K562 (cell line): ENCODE measurements around the gene CISD3. TPM values are rescaled to one million over a fixed set of nuclear protein-coding genes. Genes with fewer than 3 reads are reported as not detected.

Experiments used
- E4F1 ChIP-seq: fragments of 250-450 bp; sonication (Bioruptor Pico); IDR thresholded peaks from 2 replicates; pipeline ENCODE4 v1.5.0; 2021; ENCODE audit warnings: mild to moderate bottlenecking, borderline replicate concordance
- FOXK2 ChIP-seq, 2 experiments: fragments of 450-650 bp; IDR thresholded peaks in 1 of 2; conservative IDR thresholded peaks in 1 of 2; 2 replicates each; pipeline ENCODE4 v1.6.1; 2016; ENCODE audit warnings: low read depth in 2 of 2, mild to moderate bottlenecking in 1 of 2
- RBM25 ChIP-seq: fragments of 200-400 bp; formaldehyde crosslinking; IDR thresholded peaks from 2 replicates; pipeline ENCODE4 v1.6.1; 2018; ENCODE audit warnings: low read length, low read depth, moderate library complexity; ENCODE audit not compliant: severe bottlenecking
- REST ChIP-seq, 2 experiments: fragments of 450-650 bp; formaldehyde crosslinking in 1 of 2; IDR thresholded peaks; 2 replicates each; pipeline versions ENCODE4 v1.4.0 to v1.6.1; 2014 to 2020; ENCODE audit warnings: mild to moderate bottlenecking in 2 of 2, borderline replicate concordance in 1 of 2, low read depth in 1 of 2
- SMARCA5 ChIP-seq: fragments of 450-650 bp; IDR thresholded peaks from 2 replicates; pipeline ENCODE4 v1.6.1; 2016
- TSC22D4 ChIP-seq: fragments of 450-650 bp; IDR thresholded peaks from 2 replicates; pipeline ENCODE4 v1.6.1; 2016; ENCODE audit warnings: missing genetic modification characterization, missing biosample characterization, control low read depth
- U2AF1 ChIP-seq: fragments of 200-400 bp; formaldehyde crosslinking; optimal IDR thresholded peaks from 2 replicates; pipeline ENCODE3; 2017; ENCODE audit warnings: mild to moderate bottlenecking, low read depth, low read length, moderate library complexity
- ZBTB11 ChIP-seq, 3 experiments: fragments of 200-800 bp in 1 of 3; fragments of 250-450 bp in 1 of 3; fragments of 450-650 bp in 1 of 3; sonication (Bioruptor Pico) in 1 of 3; sonication (Bioruptor generic) in 1 of 3; formaldehyde crosslinking in 1 of 3; IDR thresholded peaks; 2 replicates each; pipeline versions ENCODE4 v1.6.1 to v1.8.0; 2016 to 2022; ENCODE audit warnings: mild to moderate bottlenecking in 2 of 3, missing genetic modification characterization in 2 of 3, missing compliant biosample characterization in 1 of 3, moderate library complexity in 1 of 3
- polyA plus RNA-seq, 8 experiments: library from polyadenylated mRNA; depleted of rRNA in 4 of 8; stranded (reverse) in 5 of 8; unstranded in 3 of 8; fragments of >200 nt; fragmentation: Nextera tagmentation in 2 of 8; fragmentation: Illumina TruSeq in 1 of 8; extraction: Ambion mirVana in 2 of 8; extraction: Trizol in 1 of 8; gene quantifications; 2 replicates each; pipeline versions ENCODE4 v1.2.1 to v1.2.3, GENCODE V29; 2011 to 2014; ENCODE audit warnings: inconsistent platforms in 1 of 8, missing spikeins in 1 of 8
- total RNA-seq, 7 experiments: library from RNA; depleted of rRNA in 6 of 7; stranded (reverse); fragments of >200 nt in 6 of 7; fragmentation: Illumina TruSeq in 2 of 7; extraction: Trizol in 2 of 7; gene quantifications; 2 replicates each; pipeline versions ENCODE4 v1.2.1 to v1.2.3, GENCODE V29; 2011 to 2021; ENCODE audit warnings: low replicate concordance in 1 of 7

The CISD3 gene
- total and polyA plus RNA-seq, 9 of the 15 experiments (the other 6 are each of a cell fraction or from before 2014, with no cell fraction given), result 5.0 to 60.7 (median 15.7) TPM

- TF ChIP-seq RBM25, result peak; percentile 69
- TF ChIP-seq E4F1 (CRISPR knock-in tag), result no peak
- no peak for TF ChIP-seq FOXK2 (conservative IDR thresholded peaks at IDR 0.05 in 1 of 2, IDR thresholded peaks at IDR 0.05 in 1 of 2; ENCODE audit: low read depth in 2 of 2)
- TF ChIP-seq REST (IDR thresholded peaks at IDR 0.05; ENCODE audit: borderline replicate concordance), result no peak
- TF ChIP-seq REST (CRISPR knock-in tag; IDR thresholded peaks at IDR 0.05; ENCODE audit: low read depth), result peak; percentile 41; the same call in 1 of the 2 replicates
- 0 out of 2 replicates have a peak, but pooled peaks have one; percentile 7 for TF ChIP-seq SMARCA5
- peak in 1 of 3 experiments; percentile 81; a peak in 2 of 6 replicates for TF ChIP-seq ZBTB11 (CRISPR knock-in tag; IDR thresholded peaks at IDR 0.05)
- TF ChIP-seq TSC22D4, result no peak
- TF ChIP-seq U2AF1, result peak; percentile 40
These were observed 27.8 kb upstream of the CISD3 start (continued) for GRCh38 chr17:38702166-38702915.
